ENCODE data around the gene RILPL1.
"Not testable (repeated sequence)": the region's sequence is repeated elsewhere in the genome, so short reads cannot be mapped to it uniquely, and the experiment has no call there.

RILPL1 gene

GRCh38 chr12:123494124-123494851, 39.2 kb downstream of the RILPL1 start:
- DNase-seq, result no peak

GRCh38 chr12:123492339-123493039, 41.0 kb downstream of the RILPL1 start:
- peak; percentile 49 to 81 (median 68) for DNase-seq

- no peak for DNase-seq
These were observed 42.0 kb downstream of the RILPL1 start for GRCh38 chr12:123491481-123491880.

GRCh38 chr12:123491056-123491455, 42.5 kb downstream of the RILPL1 start:
- DNase-seq, result no peak

GRCh38 chr12:123490089-123490488, 43.4 kb downstream of the RILPL1 start:
- no peak for DNase-seq

- no peak for DNase-seq
These were observed 43.9 kb downstream of the RILPL1 start for GRCh38 chr12:123489580-123489979.

GRCh38 chr12:123488539-123489230, 44.8 kb downstream of the RILPL1 start:
- no peak for DNase-seq

GRCh38 chr12:123487428-123487827, 46.1 kb downstream of the RILPL1 start:
- no peak for DNase-seq

GRCh38 chr12:123485756-123486155, 47.8 kb downstream of the RILPL1 start:
- DNase-seq, result no peak

GRCh38 chr12:123483602-123484248, 49.8 kb downstream of the RILPL1 start:
- DNase-seq, result no peak

- DNase-seq, result peak; percentile 18 to 60 (median 44)
These were observed 50.6 kb downstream of the RILPL1 start for GRCh38 chr12:123482876-123483275.

- not testable (repeated sequence) for DNase-seq
These were observed 52.3 kb downstream of the RILPL1 start for GRCh38 chr12:123481251-123481650.

GRCh38 chr12:123479442-123480180, 53.9 kb downstream of the RILPL1 start:
- no peak for DNase-seq

GRCh38 chr12:123478762-123479161, 54.8 kb downstream of the RILPL1 start:
- no peak for DNase-seq

- DNase-seq, result no peak
These were observed 55.5 kb downstream of the RILPL1 start for GRCh38 chr12:123478069-123478468.

- DNase-seq, result no peak
These were observed 58.2 kb downstream of the RILPL1 start for GRCh38 chr12:123475246-123475703.

- no peak for DNase-seq
These were observed 58.9 kb downstream of the RILPL1 start for GRCh38 chr12:123474485-123475245.

GRCh38 chr12:123472438-123472849, 61.1 kb downstream of the RILPL1 start:
- DNase-seq, result no peak

GRCh38 chr12:123471374-123472068, 62.0 kb downstream of the RILPL1 start:
- no peak for DNase-seq

GRCh38 chr12:123469978-123470377, 63.5 kb downstream of the RILPL1 start:
- DNase-seq, result no peak

- peak in 1 of 4 experiments; percentile 28 for DNase-seq
These were observed 64.7 kb downstream of the RILPL1 start for GRCh38 chr12:123468786-123469185.

Measured in suppressor macrophage (primary cell).